ENCODE results near the gene RNF224.
"Not testable (repeated sequence)": the region's sequence is repeated elsewhere in the genome, so short reads cannot be mapped to it uniquely, and the experiment has no call there.

The RNF224 gene

DNA sequence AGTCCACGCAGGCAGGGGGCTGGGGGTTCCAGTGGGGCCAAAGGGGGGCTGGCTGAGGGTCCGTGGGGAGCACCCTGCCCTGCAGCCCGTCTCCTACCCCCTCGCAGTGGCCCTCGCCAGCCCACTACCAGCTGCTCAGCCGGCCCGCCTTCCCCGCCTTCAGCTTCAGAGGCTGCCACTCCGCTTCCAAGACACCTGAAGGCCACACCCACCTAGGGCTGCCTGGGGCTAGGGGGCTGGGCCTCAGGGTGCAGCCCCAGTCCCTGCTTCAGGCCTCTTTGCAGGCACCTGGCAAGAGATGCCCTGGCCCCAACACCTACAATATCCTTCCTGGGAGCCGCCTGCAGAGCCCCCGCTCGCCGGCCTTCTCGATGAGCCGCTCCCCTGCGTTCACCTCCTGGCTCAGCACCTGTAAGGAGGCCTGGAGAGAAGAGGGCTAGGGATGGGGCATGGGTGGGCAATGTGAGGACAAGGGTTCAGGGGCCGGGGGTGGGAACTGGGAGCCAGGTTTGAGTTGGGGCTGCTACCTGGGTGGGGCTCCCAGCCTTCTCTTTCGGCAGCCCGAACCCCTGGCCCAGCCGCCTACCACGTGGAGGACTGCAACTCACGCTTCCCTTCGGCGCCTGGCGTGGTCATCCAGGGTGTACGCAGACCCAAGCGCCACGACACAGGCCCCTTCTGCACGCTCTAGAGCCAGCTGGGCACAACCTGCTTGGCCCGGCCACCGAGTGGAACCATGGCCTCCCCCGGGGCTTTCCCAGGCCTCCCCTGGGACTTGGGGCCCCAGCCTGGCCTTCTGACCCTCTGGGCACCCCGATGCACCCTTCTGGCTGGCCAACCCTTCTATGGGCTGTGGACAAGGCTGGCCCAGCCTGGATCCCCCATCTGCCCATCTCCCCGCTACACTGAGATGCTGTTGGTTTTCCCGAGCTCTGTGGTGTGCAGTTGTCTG, 25.5 kb downstream of the RNF224 start:
- TF ChIP-seq, protein P1, sequence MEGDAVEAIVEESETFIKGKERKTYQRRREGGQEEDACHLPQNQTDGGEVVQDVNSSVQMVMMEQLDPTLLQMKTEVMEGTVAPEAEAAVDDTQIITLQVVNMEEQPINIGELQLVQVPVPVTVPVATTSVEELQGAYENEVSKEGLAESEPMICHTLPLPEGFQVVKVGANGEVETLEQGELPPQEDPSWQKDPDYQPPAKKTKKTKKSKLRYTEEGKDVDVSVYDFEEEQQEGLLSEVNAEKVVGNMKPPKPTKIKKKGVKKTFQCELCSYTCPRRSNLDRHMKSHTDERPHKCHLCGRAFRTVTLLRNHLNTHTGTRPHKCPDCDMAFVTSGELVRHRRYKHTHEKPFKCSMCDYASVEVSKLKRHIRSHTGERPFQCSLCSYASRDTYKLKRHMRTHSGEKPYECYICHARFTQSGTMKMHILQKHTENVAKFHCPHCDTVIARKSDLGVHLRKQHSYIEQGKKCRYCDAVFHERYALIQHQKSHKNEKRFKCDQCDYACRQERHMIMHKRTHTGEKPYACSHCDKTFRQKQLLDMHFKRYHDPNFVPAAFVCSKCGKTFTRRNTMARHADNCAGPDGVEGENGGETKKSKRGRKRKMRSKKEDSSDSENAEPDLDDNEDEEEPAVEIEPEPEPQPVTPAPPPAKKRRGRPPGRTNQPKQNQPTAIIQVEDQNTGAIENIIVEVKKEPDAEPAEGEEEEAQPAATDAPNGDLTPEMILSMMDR (IDR thresholded peaks at IDR 0.05; ENCODE audit: extremely low read depth, missing control alignments), result no peak

DNA sequence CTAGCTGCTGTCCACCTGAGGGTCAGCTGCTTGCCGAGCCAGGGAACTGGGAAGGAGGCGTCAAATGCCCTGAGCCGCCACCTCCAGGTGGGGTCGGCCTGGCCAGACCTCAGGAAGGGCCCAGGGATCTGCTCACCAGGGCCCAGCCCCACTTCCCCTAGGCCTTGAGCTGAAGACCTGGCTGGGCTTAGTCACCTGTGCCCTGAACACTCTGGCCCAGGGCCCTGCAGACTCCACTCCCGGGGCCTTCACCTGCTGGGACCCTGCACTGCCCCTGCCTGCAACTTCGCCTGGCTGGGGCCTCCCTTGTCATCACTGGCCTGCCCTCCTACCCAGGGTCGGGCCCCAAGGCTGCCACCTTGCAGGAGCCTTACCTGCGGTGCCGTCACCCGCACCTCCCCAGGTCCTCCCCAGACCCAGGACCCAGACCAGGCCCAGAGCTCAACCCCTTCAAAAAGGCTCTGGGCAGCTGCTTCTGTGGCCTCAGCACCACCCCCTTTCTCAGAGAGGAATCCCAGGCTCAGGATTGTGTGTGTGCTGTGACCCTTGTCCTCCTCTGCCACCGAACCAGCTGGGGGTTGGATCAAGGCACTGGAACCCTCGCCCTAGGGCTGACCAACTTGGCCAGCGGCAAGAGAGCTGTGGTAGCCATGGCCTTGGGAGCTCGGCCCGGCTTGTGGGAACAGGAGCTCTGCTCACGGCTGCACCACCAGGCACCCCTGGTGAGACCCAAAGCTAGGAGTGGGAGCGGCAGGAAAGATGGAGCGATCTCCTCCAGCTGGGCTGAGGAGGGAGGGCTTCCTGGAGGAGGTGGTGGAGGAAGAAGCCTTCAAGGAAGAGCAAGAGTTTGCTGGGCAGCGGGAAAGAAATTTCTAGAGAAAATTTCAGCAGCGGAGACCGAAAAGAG, 26.7 kb downstream of the RNF224 start:
- TF ChIP-seq, protein P1 (IDR thresholded peaks at IDR 0.05; ENCODE audit: extremely low read depth, missing control alignments), result no peak
- DNase-seq (ENCODE audit: low spot score), result no peak

More for the DNA sequence above, 25.5 kb downstream of the RNF224 start:
- no peak for DNase-seq (ENCODE audit: low spot score)

DNA sequence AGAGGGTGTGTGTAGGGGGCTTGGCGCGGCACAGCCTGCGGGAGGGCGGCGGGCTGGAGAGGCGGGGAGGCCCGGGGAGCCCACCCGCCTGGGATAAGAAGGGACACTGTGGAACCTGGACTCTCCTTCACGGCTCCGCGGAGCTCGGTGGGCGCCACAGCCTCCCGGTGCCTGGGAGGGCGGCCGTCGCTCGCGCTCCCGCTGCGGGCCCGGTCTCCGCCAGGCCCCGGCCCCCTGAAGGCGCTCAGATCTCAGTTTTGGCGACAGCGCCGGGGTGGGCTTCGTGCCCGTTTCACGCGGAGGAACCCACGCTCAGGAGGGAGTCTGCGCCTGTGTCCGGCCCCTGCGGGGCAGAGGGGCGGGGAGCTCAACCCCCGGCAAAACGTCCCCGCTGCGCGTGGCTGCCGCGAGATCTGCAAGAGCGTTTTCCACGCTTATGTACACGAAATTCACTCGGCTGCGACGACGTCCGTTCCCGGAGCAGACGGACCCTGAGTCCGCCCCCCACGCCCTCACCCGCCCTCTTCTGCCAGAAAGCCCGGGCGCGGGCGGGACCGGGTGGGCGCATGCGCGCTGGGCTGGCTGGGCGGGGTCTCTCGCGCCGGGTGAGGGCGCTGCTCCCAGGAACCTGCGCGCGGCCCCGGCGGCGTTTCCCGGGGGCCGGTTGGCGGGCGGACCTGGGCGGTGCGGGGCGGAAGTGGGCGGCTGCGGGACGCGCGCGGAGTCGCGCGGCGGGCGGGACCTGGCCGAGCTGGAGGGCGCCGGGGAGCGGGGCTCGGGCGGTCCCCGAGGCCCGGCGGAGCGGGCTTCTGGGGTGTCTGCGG, 27.5 kb downstream of the RNF224 start, which contains the start of gene NELFB:
Gene NELFB, plus strand, starts transcription at position 704 of the 824 bp plus-strand sequence.
- peak; percentile 100 for DNase-seq (ENCODE audit: low spot score)
- TF ChIP-seq, protein P1 (IDR thresholded peaks at IDR 0.05; ENCODE audit: extremely low read depth, missing control alignments), result no peak

DNA sequence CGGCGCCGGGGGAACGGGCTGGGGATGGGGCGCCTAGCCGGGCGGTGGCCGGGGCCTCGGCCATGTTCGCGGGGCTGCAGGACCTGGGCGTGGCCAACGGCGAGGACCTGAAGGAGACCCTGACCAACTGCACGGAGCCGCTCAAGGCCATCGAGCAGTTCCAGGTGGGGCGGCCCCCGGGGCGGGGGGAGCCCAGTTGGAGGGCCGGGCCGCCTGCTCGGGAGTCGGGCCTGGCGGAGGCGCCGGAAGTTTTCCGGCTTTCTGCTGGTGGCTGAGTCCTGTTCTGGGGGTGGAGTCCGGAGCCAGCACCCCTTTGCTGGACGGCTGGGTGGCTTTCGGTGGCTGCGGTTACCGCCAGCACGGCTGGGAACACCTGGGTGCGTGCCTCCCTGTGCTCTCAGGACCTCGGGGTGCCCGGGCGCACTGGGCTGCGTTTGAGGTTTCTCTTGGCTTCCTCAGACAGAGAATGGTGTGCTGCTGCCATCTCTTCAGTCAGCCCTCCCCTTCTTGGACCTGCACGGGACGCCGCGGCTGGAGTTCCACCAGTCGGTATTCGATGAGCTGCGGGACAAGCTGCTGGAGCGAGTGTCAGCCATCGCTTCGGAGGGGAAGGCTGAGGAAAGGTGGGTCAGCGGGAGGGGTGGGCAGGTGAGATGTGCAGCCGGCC, 28.3 kb downstream of the RNF224 start:
- TF ChIP-seq, protein P1 (IDR thresholded peaks at IDR 0.05; ENCODE audit: extremely low read depth, missing control alignments), result no peak
- no peak for DNase-seq (ENCODE audit: low spot score)

DNA sequence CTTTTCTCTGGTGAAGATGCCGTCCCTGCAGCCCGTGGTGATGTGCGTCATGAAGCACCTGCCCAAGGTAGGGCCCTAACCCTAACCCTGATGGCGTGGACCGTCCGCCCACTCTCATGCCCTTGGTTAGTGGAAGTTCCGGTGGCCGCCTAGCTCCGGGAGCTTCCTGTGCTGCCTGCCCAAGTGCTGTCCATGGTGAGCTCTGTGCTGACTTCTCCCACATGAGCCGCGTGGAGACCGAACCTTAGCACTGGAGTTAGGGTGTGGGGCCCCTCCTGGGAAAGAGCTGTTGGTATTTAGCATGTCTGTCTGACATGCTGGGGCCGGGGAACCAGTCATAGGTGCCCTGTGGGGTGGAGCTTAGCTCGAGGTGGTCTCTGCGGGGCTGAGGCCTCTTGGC, 29.1 kb downstream of the RNF224 start:
- TF ChIP-seq, protein P1 (IDR thresholded peaks at IDR 0.05; ENCODE audit: extremely low read depth, missing control alignments), result no peak
- DNase-seq (ENCODE audit: low spot score), result no peak

DNA sequence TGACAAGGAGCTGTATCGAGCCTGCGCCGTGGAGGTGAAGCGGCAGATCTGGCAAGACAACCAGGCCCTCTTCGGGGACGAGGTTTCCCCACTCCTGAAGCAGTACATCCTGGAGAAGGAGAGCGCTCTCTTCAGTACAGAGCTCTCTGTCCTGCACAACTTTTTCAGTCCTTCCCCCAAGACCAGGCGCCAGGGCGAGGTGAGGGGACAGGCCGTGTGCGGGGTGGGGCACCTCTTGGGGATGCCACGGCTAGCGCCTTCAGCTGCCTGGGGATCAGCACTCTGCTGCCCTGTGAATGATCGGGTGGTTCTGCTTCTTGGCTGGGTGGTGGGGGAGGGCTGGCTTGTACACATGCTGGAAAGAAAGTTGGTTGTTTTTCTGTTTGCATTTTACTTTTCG, 29.6 kb downstream of the RNF224 start:
- no peak for DNase-seq (ENCODE audit: low spot score)
- TF ChIP-seq, protein P1 (IDR thresholded peaks at IDR 0.05; ENCODE audit: extremely low read depth, missing control alignments), result no peak

DNA sequence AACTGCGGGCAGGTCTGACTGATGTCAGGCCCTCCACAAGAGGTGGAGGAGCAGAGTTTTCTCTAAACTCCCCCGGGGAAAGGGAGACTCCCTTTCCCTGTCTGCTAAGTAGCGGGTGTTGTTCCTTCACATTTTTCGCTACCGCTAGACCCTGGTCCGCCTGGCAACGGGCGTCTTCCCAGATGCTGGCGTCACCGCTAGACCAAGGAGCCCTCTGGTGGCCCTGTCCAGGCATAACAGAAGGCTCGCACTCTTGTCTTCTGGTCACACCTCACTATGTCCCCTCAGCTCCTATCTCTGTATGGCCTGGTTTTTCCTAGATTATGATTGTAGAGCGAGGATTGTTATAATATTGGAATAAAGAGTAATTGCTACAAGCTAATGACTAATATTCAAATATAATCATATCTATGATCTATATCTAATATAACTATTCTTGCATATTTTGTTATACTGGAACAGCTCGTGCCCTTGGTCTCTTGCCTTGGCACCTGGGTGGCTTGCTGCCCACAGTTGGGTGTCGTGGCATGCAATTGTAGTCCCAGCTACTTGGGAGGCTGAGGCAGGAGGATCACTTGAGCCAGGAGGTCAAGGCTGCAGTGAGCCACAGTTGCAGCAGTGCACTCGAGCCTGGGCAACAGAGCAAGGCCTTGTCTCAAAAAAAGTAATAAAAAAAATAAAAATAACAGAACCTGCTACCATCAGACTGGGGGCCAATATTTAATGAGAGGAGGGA, 35.0 kb downstream of the RNF224 start:
- not testable (repeated sequence) for DNase-seq (ENCODE audit: low spot score)

All from GM20000 (cell line).